ENCODE measurements around the gene PHPT1. TPM values are rescaled to one million over a fixed set of nuclear protein-coding genes. Genes with fewer than 3 reads are reported as not detected.

PHPT1 gene
- total and polyA plus RNA-seq, 2 of the 13 experiments (the other 11 are each of a cell fraction or from before 2014, with no cell fraction given): 189 to 192 TPM

- no peak overlapping the region for H3K4me3 ChIP-seq (replicated peaks in 1 of 3; ENCODE audit: insufficient read depth in 1 of 3, low read depth in 2 of 3, low read length in 3 of 3)
- H3K79me2 ChIP-seq (ENCODE audit: insufficient read depth, low read length): no peaks in the 10 kb centered on the region
- peak overlapping the region; percentile 30 for H3K27ac ChIP-seq (ENCODE audit: extremely low read length, insufficient read depth, low read length)
- intact Hi-C loops (cut with micrococcal nuclease; ENCODE audit: unreplicated experiment): no loop called here
- no peak overlapping the region for H3K4me2 ChIP-seq (ENCODE audit: low read depth, low read length)
- no peak for DNase-seq (ENCODE audit: low spot score)
- H2AFZ ChIP-seq (ENCODE audit: low read length): no peak overlapping the region
- H3K9me3 ChIP-seq (ENCODE audit: low read length): no peaks in the 10 kb centered on the region
- H3K4me1 ChIP-seq (ENCODE audit: insufficient read depth, low read length): peaks cover 37% of the 10 kb centered on the region
- no peak overlapping the region for H3K9ac ChIP-seq (ENCODE audit: insufficient read depth, low read depth, low read length)
- no TSS peak for BruUV-seq (replicated peaks)
- no peaks in the 10 kb centered on the region for H4K20me1 ChIP-seq (ENCODE audit: insufficient read depth, low read length)
- peak; percentile 2 for ATAC-seq
- TF ChIP-seq POLR2G (IDR thresholded peaks at IDR 0.05; ENCODE audit: low read depth, low read length) (0 out of 2 replicates have a peak, but pooled peaks have one; percentile 20), ZNF687 (CRISPR knock-in tag; IDR thresholded peaks at IDR 0.05) (peak; percentile 42), CREBL2 (CRISPR knock-in tag; IDR thresholded peaks at IDR 0.05; ENCODE audit: borderline replicate concordance) (no peak), MXI1 (IDR thresholded peaks at IDR 0.05; ENCODE audit: borderline replicate concordance, low read depth, low read length) (0 out of 3 replicates have a peak, but pooled peaks have one; percentile 4), AGO2 (optimal IDR thresholded peaks at IDR 0.05; ENCODE audit: low read depth, low read length) (peak; percentile 72), PATZ1 (CRISPR knock-in tag; IDR thresholded peaks at IDR 0.05) (peak; percentile 50; the same call in 1 of the 2 replicates), ZBTB38 (CRISPR knock-in tag; IDR thresholded peaks at IDR 0.05) (no peak), ZNF746 (CRISPR knock-in tag; IDR thresholded peaks at IDR 0.05) (no peak), SALL1 (CRISPR knock-in tag; IDR thresholded peaks at IDR 0.05) (no peak), ASH2L (IDR thresholded peaks at IDR 0.05; ENCODE audit: insufficient read length, low read depth, low read length) (no peak), XRCC5 (optimal IDR thresholded peaks at IDR 0.05; ENCODE audit: low read length) (no peak), ZBTB33 (CRISPR knock-in tag; IDR thresholded peaks at IDR 0.05) (peak; percentile 92), AGO1 (IDR thresholded peaks at IDR 0.05; ENCODE audit: low read depth, low read length, poor library complexity, severe bottlenecking) (peak; percentile 29), ZNF263 (CRISPR knock-in tag; IDR thresholded peaks at IDR 0.05) (0 out of 2 replicates have a peak, but pooled peaks have one; percentile 1), TBX2 (CRISPR knock-in tag; IDR thresholded peaks at IDR 0.05; ENCODE audit: borderline replicate concordance) (0 out of 2 replicates have a peak, but pooled peaks have one; percentile 15)
- in situ Hi-C loops (cut with HindIII; ENCODE audit: extremely low pct_ligation_motif_present, low pct_unique_long_range_greater_than_20kb): no loop called here
- ChIA-PET POLR2A (interaction anchor here (0.6 to 1.8 kb wide), 4 partner anchors 9 to 92 kb away, joined by 3 to 5 read pairs (median 4); partner anchors contain the start of gene EDF1), CTCF (ENCODE audit: low intra/inter-chr PET ratio, low total read pairs) (no interaction called here)
- no peak for FAIRE-seq
- H3K36me3 ChIP-seq (replicated peaks in 1 of 2; ENCODE audit: control insufficient read depth in 1 of 2, insufficient read depth in 2 of 2, low read length in 2 of 2): peaks cover 8 to 13% of the 10 kb centered on the region in 2 experiments; a peak in 4 of 5 replicates
- no peaks in the 10 kb centered on the region for H3K27me3 ChIP-seq (ENCODE audit: control insufficient read depth in 1 of 2, insufficient read depth in 2 of 2, low read length in 2 of 2)
- 60% methylated on average over 1 of the region's 15 CpGs for WGBS (ENCODE audit: low lambda C conversion rate)
Observed at GRCh38 chr9:136856079-136856476, 6.9 kb downstream of the PHPT1 start.

Data from HepG2 (cell line).